HUES64 (cell line): ENCODE measurements around the gene U2SURP.
"Not testable (repeated sequence)": the region's sequence is repeated elsewhere in the genome, so short reads cannot be mapped to it uniquely, and the experiment has no call there.

Experiments used
- H3K27ac ChIP-seq: 2 replicates; pipeline ENCODE4 v1.7.0; 2013; ENCODE audit warnings: low read depth, low read length, inconsistent platforms
- H3K27me3 ChIP-seq: 2 replicates; pipeline ENCODE4 v1.6.1; 2013; ENCODE audit warnings: mild to moderate bottlenecking, low read length; ENCODE audit not compliant: insufficient read depth
- H3K36me3 ChIP-seq: 2 replicates; pipeline ENCODE4 v1.6.1; 2013; ENCODE audit warnings: mild to moderate bottlenecking, low read length; ENCODE audit not compliant: insufficient read depth
- H3K4me1 ChIP-seq: 2 replicates; pipeline ENCODE4 v1.6.1; 2013; ENCODE audit warnings: mild to moderate bottlenecking, low read length, moderate library complexity; ENCODE audit not compliant: insufficient read depth
- H3K4me3 ChIP-seq: 2 replicates; pipeline ENCODE4 v1.5.1; 2013; ENCODE audit warnings: mild to moderate bottlenecking, low read length, moderate library complexity
- H3K9ac ChIP-seq: 2 replicates; pipeline ENCODE4 v1.6.1; 2013; ENCODE audit warnings: mild to moderate bottlenecking, low read depth, low read length
- H3K9me3 ChIP-seq: 2 replicates; pipeline ENCODE4 v1.6.1; 2013; ENCODE audit warnings: low read depth, low read length; ENCODE audit not compliant: insufficient read depth
- WGBS: fragments of 150-250, 120-280 bp; methylation state at CpG from one replicate; pipeline ENCODE4 v1.1.7; 2013; ENCODE audit warnings: missing lambda C conversion rate; 5-methylcytosine and 5-hydroxymethylcytosine counted together

Gene U2SURP

GRCh38 chr3:143016321-143016972 is 15.1 kb downstream of the U2SURP start:
- peaks cover 5% of the 10 kb centered on the region; the same call in 1 of the 2 replicates for H3K9me3 ChIP-seq
- no peak overlapping the region for H3K9ac ChIP-seq
- H3K4me1 ChIP-seq, result no peaks in the 10 kb centered on the region
- peaks cover 100% of the 10 kb centered on the region for H3K36me3 ChIP-seq
- H3K27me3 ChIP-seq, result no peaks in the 10 kb centered on the region
- 100% methylated on average over 2 of the region's 3 CpGs for WGBS
- no peak overlapping the region for H3K4me3 ChIP-seq
- no peak overlapping the region for H3K27ac ChIP-seq

- peaks cover 100% of the 10 kb centered on the region for H3K36me3 ChIP-seq
Observed at GRCh38 chr3:143024351-143024960, 23.1 kb downstream of the U2SURP start.

GRCh38 chr3:143031327-143031726 is 30.0 kb downstream of the U2SURP start:
- H3K9ac ChIP-seq, result no peak overlapping the region
- H3K9me3 ChIP-seq, result no peaks in the 10 kb centered on the region
- 78% methylated on average over 2 of the region's 2 CpGs for WGBS
- H3K27me3 ChIP-seq, result no peaks in the 10 kb centered on the region
- no peak overlapping the region for H3K4me3 ChIP-seq
- peaks cover 100% of the 10 kb centered on the region for H3K36me3 ChIP-seq
- H3K4me1 ChIP-seq, result no peaks in the 10 kb centered on the region
- H3K27ac ChIP-seq, result no peak overlapping the region

More at GRCh38 chr3:143024351-143024960, 23.1 kb downstream of the U2SURP start:
- 95% methylated on average over 4 of the region's 4 CpGs for WGBS
- H3K4me3 ChIP-seq, result no peak overlapping the region
- no peak overlapping the region for H3K9ac ChIP-seq
- peaks cover 7% of the 10 kb centered on the region; the same call in 1 of the 2 replicates for H3K4me1 ChIP-seq
- H3K27ac ChIP-seq, result peak overlapping the region; percentile 41; the same call in 1 of the 2 replicates
- H3K27me3 ChIP-seq, result no peaks in the 10 kb centered on the region
- no peaks in the 10 kb centered on the region for H3K9me3 ChIP-seq

- 92% methylated on average over 4 of the region's 4 CpGs for WGBS
- H3K36me3 ChIP-seq, result peaks cover 100% of the 10 kb centered on the region
- not testable (repeated sequence) for H3K9ac ChIP-seq
Observed at GRCh38 chr3:143031796-143032387, 30.5 kb downstream of the U2SURP start.

GRCh38 chr3:143035466-143036211 is 34.3 kb downstream of the U2SURP start:
- H3K36me3 ChIP-seq, result peaks cover 99% of the 10 kb centered on the region
- no peaks in the 10 kb centered on the region for H3K9me3 ChIP-seq
- no peak overlapping the region for H3K4me3 ChIP-seq
- no peak overlapping the region for H3K9ac ChIP-seq
- H3K4me1 ChIP-seq, result no peaks in the 10 kb centered on the region
- no peak overlapping the region for H3K27ac ChIP-seq
- WGBS, result 100% methylated on average over 3 of the region's 3 CpGs
- no peaks in the 10 kb centered on the region for H3K27me3 ChIP-seq

More at GRCh38 chr3:143031796-143032387, 30.5 kb downstream of the U2SURP start:
- H3K4me1 ChIP-seq, H3K27ac ChIP-seq, H3K4me3 ChIP-seq, H3K27me3 ChIP-seq, H3K9me3 ChIP-seq: not testable (repeated sequence)

- H3K27ac ChIP-seq, result no peak overlapping the region
- no peaks in the 10 kb centered on the region for H3K4me1 ChIP-seq
- 96% methylated on average over 1 of the region's 2 CpGs for WGBS
- no peaks in the 10 kb centered on the region for H3K9me3 ChIP-seq
- no peaks in the 10 kb centered on the region for H3K27me3 ChIP-seq
- peaks cover 99% of the 10 kb centered on the region for H3K36me3 ChIP-seq
- no peak overlapping the region for H3K9ac ChIP-seq
- no peak overlapping the region for H3K4me3 ChIP-seq
Observed at GRCh38 chr3:143036557-143036956, 35.2 kb downstream of the U2SURP start.

- no peak overlapping the region for H3K9ac ChIP-seq
- H3K27ac ChIP-seq, result no peak overlapping the region
- H3K36me3 ChIP-seq, result peaks cover 99% of the 10 kb centered on the region
- H3K27me3 ChIP-seq, result no peaks in the 10 kb centered on the region
- 95% methylated on average over 2 of the region's 2 CpGs for WGBS
- H3K4me1 ChIP-seq, result no peaks in the 10 kb centered on the region
- H3K4me3 ChIP-seq, result no peak overlapping the region
- no peaks in the 10 kb centered on the region for H3K9me3 ChIP-seq
Observed at GRCh38 chr3:143037867-143038266, 36.5 kb downstream of the U2SURP start.

GRCh38 chr3:143040261-143040879 is 39.0 kb downstream of the U2SURP start:
- peaks cover 5% of the 10 kb centered on the region; the same call in 1 of the 2 replicates for H3K9me3 ChIP-seq
- peaks cover 98% of the 10 kb centered on the region for H3K36me3 ChIP-seq
- no peak overlapping the region for H3K27ac ChIP-seq
- H3K9ac ChIP-seq, result no peak overlapping the region
- 93% methylated on average over 3 of the region's 3 CpGs for WGBS
- no peaks in the 10 kb centered on the region for H3K27me3 ChIP-seq
- H3K4me3 ChIP-seq, result no peak overlapping the region
- H3K4me1 ChIP-seq, result no peaks in the 10 kb centered on the region

GRCh38 chr3:143041903-143042302 is 40.5 kb downstream of the U2SURP start:
- H3K4me3 ChIP-seq, result no peak overlapping the region
- WGBS, result no CpG with 5 or more reads among the region's 1 CpG
- H3K27me3 ChIP-seq, result no peaks in the 10 kb centered on the region
- no peak overlapping the region for H3K9ac ChIP-seq
- no peak overlapping the region for H3K27ac ChIP-seq
- no peaks in the 10 kb centered on the region for H3K4me1 ChIP-seq
- H3K9me3 ChIP-seq, result peaks cover 11% of the 10 kb centered on the region; the same call in 1 of the 2 replicates
- peaks cover 89% of the 10 kb centered on the region for H3K36me3 ChIP-seq

GRCh38 chr3:143045639-143046038 is 44.3 kb downstream of the U2SURP start:
- 92% methylated on average over 1 of the region's 2 CpGs for WGBS
- no peak overlapping the region for H3K9ac ChIP-seq
- peaks cover 11% of the 10 kb centered on the region; the same call in 1 of the 2 replicates for H3K9me3 ChIP-seq
- H3K27me3 ChIP-seq, result no peaks in the 10 kb centered on the region
- H3K4me1 ChIP-seq, result no peaks in the 10 kb centered on the region
- no peak overlapping the region for H3K27ac ChIP-seq
- peaks cover 78% of the 10 kb centered on the region for H3K36me3 ChIP-seq
- no peak overlapping the region for H3K4me3 ChIP-seq
